NCI-H2029 treated with DMSO at 0.1 percent for 48 hours (cell line): ENCODE results near the gene TMEM187.

ENCODE experiments used
- DNase-seq: peaks from one replicate; lab custom pipeline; 2025; lab: John Stamatoyannopoulos, UW

Gene TMEM187

DNA sequence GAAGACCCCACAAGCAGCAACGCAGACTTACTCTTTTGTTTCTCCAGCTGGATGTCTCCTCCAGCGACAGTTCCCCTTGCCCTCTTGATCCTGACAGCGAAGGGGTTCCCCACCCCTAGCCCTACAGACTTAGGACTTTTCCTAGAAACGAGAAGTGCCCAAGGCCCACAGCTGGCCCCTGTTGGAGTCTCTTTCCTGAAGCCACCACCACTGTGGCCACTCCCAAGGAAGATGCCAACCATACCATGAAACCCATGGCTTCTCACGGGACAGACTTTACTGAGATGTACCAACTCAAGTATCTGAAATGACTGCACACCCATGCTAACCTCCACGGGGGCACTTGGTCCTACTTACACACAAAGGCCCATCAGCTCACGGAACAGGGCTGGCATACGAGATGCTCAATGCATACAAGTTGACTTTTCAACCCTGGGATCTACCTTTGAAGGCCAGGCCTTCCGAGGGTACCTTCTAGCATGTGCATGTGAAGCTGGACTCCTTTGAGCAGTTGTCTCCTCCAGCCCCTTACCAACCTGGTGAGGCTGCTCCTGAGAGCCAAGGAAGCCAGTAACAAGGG is 48.1 kb downstream of the TMEM187 start:
- no peak for DNase-seq

DNA sequence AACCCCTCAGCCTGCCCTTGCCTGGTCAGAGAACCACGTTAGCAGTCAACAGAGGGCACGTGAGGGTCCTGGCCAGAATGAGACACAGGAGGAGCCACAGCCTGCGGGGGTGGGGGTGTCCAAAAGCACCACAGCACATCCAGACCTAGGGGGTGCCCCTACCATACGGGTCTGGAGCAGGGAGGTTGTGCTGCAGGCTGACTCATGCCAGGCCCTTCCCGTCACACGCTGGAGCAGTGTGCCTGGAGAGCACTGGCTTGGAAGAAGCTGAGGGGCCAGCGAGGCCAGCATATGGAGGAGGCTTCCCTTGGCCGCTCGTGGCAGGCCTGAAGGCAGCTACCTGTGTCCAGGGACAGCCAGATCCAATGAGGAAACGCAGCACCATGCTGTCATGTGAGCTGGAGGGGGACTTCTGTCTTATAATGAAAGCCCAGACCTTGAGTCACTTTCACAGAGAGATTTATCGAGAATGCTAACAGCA is 48.6 kb downstream of the TMEM187 start:
- DNase-seq = no peak

DNA sequence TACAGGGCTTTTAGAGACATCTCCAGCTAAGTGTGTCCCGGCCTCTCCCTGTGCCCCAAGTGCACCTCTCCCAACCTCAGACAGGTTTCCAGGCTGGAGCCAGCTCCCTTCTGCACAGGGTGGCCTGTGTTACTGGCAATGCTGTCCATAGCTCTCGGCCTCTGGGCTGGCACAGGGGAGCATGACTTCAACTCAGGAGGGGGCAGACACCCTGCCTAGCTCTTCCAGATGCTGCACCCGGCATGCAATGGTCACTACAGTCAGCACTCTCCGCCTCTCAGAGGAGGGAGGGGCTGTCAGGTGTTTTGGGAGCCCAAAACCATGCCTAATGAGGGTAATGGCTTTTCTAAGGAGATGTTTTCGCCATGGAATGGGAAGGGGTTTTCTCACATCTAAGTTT is 49.6 kb downstream of the TMEM187 start:
- no peak for DNase-seq

DNA sequence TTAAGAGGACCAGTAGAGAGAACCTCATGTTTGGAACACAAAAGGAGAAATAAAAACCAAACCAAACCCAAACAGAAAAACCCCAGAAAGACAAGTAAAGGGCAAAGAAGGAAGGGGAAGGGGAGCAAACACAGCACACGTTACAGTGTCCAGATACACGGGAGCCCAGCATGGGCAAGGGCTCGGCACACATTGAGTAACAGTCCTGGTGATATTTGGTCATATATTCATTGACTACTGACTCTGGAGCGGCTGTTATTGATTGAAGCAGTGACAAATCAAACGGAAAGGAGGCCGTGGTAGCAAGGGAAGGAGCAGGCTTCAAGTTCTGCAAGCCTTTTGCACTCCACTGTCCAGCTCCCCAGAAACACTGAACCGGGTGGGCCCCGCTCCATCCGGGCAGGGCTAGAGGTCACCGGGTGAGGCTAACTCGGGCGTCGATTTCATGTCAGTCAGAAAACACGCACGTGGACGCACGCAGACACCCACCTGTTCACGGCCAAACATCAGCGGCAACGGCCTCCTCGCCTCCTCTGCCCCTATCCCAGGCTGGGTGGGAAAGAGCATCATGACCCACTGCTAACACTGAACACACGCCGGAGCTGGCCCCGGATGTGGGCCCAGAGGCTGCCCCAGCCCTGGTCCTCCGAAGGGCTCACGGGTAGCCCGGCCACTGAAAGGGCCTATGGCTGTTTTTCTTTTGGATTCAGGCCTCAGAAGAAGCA is 50.9 kb downstream of the TMEM187 start:
- DNase-seq = no peak

DNA sequence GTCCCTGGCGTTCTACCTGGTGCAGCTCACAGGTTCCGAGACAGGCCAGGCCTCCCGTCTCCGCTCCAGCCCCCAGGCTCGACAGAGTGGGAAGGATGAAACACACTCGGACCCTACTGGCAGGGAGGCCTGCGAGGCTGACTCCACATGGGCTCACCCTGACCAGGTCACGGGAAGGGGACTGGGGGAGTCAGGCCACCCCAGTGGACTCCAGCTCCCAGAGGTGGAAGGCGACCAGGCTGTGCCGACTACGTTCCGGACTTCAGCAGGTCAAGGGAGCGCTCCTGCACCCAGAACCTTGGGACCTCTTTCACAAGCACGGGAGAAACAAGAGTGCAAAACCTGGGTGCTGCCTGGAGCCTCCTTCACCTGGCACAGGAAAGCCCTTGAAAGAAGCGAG is 51.7 kb downstream of the TMEM187 start:
- DNase-seq = no peak

DNA sequence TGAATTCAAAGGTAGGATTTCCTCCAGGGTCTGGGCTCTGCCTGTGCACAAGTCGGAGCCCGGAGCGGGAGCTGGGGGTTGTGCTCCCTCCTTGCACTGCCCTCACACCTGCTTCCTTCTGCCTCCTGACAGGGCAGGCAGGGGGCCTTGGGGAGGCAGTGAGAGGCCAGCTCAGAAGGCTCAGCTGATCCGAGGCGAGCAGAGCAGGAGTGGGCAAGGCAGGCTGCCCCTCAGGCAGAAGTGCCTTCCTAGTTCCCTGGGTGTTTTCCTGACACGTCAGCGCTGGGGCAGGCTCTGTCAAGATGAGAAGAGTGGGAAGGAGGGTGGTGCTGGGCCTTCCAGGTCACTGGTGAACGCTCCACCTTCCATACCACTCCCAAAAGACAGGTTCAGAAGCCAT is 52.7 kb downstream of the TMEM187 start:
- no peak for DNase-seq

DNA sequence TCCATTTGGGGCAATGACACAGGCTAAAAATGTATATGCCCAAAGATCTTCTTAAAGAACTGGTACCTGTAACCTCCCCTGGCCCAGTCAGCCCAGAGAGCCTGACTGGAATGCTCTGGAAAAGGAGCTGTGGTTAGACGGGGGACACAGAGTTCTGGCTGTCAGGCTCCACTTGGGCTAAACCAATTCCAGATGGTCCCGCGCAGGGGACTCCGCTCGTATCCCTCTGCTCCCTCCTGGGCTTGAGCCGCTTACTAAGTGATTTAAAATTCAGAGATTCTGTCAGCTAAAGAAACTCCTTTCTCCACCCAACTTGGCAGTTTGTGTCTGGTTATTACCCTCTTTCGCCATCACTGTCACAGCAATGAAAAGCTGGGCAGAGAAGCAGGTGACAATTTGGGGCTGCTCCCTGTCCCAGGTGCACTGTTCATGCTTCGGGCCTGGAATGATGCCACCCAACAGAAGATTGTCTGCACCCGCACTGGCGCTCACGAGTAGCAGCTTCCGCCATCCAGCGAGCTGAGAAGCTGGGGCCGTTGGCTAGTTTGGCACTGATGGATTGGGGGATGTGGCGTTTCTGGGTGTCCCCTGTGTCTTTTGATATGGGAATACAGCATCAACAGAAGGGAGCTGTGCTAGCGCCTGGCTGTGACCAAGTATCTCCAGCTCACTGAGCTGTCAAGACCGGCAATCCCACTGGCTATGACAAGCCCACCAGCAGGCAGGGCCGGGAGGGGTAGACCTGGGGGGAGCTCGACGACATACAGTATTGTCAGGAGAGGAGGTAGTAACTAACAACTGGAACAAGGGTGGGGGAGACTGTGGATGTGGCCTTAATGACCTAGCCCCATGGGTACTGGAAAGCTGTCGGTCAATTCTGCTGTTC is 53.8 kb downstream of the TMEM187 start:
- no peak for DNase-seq

DNA sequence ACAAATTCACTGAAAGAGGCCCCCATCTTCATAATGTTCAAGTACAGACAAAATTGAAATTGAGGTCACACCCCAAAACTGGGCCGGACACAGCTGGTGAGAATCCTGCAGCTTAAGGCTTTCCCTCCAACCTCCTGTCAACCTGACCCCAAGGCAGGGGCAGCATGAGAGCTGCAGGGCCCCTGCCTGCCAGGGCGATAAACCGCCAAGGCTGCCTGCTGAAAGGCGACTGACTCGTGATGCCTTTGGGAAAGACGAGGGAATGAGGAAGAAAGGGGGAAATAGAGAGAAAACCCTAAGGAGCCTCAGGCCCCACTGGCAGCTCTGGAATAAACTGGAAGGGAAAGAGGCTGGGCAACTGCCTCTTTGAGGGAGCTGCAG is 54.5 kb downstream of the TMEM187 start:
- no peak for DNase-seq

DNA sequence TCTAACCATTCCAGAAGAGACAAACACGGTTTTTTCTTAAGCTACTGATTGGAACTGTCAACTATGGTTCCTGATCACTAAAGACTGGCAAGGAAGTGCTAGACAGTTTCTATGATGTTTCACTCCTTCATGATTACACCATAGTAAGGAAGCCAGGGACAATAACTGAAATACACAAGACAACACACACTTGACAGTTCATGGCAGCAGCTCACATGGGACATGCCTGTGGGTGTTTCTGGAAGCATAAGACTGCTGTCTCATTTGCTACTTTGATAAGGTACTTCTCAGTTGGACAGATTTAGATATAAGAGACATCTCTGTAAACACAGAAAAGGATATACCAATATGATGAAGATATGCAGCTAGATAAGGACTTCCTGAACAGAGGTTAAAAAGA is 55.4 kb downstream of the TMEM187 start:
- DNase-seq = no peak

DNA sequence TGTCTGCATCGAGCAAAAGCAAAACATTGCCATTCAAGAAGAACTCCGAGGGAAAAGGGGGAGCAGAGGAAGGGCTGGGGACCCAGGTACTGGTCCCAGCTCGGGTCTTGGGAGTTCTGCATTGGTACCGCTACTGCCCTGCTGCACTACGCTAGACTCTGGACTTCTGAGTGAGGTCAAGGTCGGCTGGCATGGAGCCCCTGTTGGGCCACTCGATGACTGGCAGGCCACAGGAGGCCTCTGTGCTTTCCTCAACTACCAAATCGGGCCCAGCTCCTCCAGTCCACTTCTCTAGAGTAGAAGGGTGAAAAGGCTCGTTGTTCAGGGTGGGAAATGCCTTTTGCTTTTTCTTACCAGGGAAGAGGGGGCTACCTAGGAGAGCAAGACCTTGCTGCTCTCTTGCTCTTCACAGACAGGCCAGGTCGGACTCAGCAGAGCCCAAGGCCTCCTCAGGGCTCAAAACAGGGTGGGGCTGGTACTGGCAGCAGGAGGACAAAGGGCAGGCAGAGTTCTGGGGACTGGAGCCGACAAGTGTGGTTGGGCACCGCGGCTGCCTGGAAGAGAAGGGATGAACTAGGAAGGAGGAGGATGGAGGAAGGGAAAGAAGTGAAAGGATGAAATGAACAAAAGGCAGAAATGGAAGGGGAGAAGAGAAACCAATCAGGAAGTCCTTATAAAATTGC is 56.1 kb downstream of the TMEM187 start:
- DNase-seq = no peak

DNA sequence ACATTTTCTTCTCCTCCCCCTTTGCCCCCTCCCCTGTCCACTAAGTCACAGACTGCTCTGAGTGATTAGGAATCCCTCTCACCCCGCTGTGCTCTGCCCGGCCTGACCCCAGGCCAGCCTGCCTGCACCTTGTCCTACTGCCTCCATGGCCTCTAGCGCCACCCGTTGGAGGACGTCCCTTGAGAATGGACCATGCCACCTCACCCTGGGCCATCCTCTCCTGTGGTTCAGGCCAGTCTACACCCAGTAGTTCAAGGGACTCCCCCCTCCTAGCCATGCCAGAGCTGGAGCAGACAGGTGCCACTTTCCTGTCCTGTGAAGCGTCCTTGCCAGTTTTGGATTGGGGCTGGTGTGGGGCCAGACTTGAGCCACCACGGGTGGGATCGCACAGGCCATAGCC is 56.9 kb downstream of the TMEM187 start:
- DNase-seq = no peak

DNA sequence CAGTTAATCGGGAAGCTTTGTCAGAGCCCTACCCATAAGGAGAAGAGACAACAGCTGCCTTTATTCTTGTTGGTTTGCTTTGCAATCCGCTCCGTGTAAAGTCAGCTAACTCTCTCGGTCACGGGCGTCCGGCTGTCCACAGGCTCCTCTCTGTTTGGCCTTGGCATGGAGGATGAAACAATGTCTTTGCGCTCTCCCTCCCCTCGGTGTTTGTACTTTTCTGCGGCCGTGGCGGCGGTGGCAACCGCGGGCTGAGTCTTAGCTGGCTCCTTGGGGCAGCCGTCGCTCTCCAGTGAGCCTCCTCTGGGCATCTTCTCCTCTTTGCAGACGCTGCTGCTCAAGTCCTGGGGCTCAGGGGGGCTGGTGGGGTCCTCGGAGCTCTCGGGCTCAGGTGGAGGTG is 57.7 kb downstream of the TMEM187 start:
- DNase-seq = no peak

DNA sequence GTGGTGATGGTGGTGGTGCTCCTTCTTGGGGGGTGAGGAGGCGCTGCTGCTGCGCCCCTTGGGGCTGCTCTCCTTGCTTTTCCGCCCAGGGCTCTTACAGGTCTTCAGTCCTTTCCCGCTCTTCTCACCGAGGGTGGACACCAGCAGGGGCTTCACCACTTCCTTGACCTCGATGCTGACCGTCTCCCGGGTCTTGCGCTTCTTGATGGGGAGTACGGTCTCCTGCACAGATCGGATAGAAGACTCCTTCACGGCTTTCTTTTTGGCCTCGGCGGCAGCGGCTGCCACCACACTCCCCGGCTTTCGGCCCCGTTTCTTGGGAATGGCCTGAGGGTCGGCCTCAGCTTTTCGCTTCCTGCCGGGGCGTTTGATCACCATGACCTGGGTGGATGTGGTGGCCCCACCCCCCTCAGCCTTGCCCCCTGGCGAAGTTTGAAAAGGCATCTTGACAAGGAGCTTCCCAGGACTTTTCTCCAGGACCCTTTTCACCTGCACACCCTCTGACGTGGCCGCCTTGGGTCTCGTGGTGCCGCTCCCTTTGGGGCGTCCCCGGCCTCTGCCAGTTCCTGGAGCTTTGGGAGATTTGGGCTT is 58.3 kb downstream of the TMEM187 start:
- DNase-seq = no peak

DNA sequence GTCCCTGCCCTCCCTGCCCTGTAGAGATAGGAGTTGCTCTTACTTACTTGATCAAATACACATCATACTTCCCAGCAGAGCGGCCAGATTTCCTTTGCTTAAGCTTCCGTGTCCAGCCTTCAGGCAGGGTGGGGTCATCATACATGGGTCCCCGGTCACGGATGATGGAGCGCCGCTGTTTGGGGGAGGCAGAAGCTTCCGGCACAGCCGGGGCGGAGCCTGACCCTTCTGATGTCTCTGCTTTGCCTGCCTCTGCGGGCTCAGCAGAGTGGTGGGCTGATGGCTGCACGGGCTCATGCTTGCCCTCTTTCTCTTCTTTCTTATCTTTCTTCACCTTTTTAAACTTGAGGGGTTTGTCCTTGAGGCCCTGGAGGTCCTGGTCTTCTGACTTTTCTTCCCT is 59.6 kb downstream of the TMEM187 start:
- no peak for DNase-seq

DNA sequence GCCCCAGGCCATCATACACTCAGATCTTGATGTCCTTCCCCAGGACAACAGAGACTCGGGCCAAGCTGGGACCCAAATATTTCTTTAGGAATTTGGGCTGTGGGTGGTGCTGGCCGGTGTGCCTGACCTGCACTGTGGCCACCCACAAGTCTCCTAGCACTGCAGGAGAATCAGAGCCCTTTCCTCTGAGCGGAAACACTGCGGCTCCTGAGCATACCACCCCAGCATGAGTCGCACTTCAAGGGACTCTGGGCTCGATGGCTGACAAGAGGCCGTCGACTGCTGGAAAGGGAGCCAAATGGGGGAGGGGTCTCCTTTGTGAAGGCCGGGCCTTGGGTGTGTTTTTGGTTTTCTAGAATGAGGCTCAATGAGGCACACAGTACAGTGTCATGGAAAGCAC is 60.1 kb downstream of the TMEM187 start:
- DNase-seq = no peak
